HEK293 (cell line): ENCODE data around the gene KXD1.

Experiments used
- SCRT1 ChIP-seq: fragments of 450-650 bp; formaldehyde crosslinking; IDR thresholded peaks from 2 replicates; pipeline ENCODE4 v1.5.1; 2016; ENCODE audit warnings: missing biosample characterization, missing genetic modification characterization, borderline replicate concordance
- ZNF10 ChIP-seq: fragments of 450-650 bp; formaldehyde crosslinking; IDR thresholded peaks from 2 replicates; pipeline ENCODE4 v1.5.1; 2017; ENCODE audit warnings: missing biosample characterization, missing genetic modification characterization
- ZNF214 ChIP-seq: fragments of 450-650 bp; formaldehyde crosslinking; IDR thresholded peaks from 2 replicates; pipeline ENCODE4 v1.5.1; 2017; ENCODE audit warnings: missing biosample characterization, mild to moderate bottlenecking, missing genetic modification characterization, borderline replicate concordance
- ZNF701 ChIP-seq: fragments of 450-650 bp; formaldehyde crosslinking; IDR thresholded peaks from 2 replicates; pipeline ENCODE4 v1.5.1; 2016; ENCODE audit warnings: missing biosample characterization, missing genetic modification characterization
- TF ChIP-seq, protein P1 (sequence below): fragments of 450-650 bp; formaldehyde crosslinking; IDR thresholded peaks from 2 replicates; pipeline ENCODE4 v1.5.1; 2016; ENCODE audit warnings: missing biosample characterization, missing genetic modification characterization
- TF ChIP-seq, protein P2 (sequence below): sonication (generic); formaldehyde crosslinking; IDR thresholded peaks from 2 replicates; pipeline ENCODE4 v1.8.1; 2022; ENCODE audit warnings: mild to moderate bottlenecking, moderate library complexity, missing genetic modification reagents

- no peak for TF ChIP-seq ZNF214 (tag by site-specific recombination)
- no peak for TF ChIP-seq ZNF701 (tag by site-specific recombination)
- TF ChIP-seq, protein P1, sequence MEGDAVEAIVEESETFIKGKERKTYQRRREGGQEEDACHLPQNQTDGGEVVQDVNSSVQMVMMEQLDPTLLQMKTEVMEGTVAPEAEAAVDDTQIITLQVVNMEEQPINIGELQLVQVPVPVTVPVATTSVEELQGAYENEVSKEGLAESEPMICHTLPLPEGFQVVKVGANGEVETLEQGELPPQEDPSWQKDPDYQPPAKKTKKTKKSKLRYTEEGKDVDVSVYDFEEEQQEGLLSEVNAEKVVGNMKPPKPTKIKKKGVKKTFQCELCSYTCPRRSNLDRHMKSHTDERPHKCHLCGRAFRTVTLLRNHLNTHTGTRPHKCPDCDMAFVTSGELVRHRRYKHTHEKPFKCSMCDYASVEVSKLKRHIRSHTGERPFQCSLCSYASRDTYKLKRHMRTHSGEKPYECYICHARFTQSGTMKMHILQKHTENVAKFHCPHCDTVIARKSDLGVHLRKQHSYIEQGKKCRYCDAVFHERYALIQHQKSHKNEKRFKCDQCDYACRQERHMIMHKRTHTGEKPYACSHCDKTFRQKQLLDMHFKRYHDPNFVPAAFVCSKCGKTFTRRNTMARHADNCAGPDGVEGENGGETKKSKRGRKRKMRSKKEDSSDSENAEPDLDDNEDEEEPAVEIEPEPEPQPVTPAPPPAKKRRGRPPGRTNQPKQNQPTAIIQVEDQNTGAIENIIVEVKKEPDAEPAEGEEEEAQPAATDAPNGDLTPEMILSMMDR (tag by site-specific recombination): no peak
- TF ChIP-seq, protein P2, sequence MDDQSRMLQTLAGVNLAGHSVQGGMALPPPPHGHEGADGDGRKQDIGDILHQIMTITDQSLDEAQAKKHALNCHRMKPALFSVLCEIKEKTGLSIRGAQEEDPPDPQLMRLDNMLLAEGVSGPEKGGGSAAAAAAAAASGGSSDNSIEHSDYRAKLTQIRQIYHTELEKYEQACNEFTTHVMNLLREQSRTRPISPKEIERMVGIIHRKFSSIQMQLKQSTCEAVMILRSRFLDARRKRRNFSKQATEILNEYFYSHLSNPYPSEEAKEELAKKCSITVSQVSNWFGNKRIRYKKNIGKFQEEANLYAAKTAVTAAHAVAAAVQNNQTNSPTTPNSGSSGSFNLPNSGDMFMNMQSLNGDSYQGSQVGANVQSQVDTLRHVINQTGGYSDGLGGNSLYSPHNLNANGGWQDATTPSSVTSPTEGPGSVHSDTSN (CRISPR knock-in tag): no peak
- TF ChIP-seq SCRT1 (tag by site-specific recombination): no peak
- no peak for TF ChIP-seq ZNF10 (tag by site-specific recombination)
These were observed 20.2 kb upstream of the KXD1 start for GRCh38 chr19:18537431-18537830.
